HepG2 (cell line): Measurements from ENCODE around the gene NUB1. TPM values are rescaled to one million over a fixed set of nuclear protein-coding genes. Genes with fewer than 3 reads are reported as not detected.

Experiments
- ATAC-seq: fragments of 200-7000 bp; cut with Tn5 transposase; 3 replicates; pipeline ENCODE4 v1.9.1; 2020; ENCODE audit warnings: mild to moderate bottlenecking, moderate library complexity
- BruUV-seq: library from RNA; stranded (reverse); fragments of 400-500 nt; replicated peaks from 2 replicates; lab custom pipeline; 2021; lab: Mats Ljungman, UMichigan
- CTCF ChIA-PET: fragments of 300-600 bp; formaldehyde crosslinking; extraction: SDS; loops from one replicate; lab custom pipeline; 2021; ENCODE audit warnings: low total read pairs, inconsistent platforms, low intra/inter-chr PET ratio; lab: Yijun Ruan, JAX
- POLR2A ChIA-PET: fragments of 350-600 bp; sonication (Branson Sonifier 250); formaldehyde crosslinking; loops from one replicate; lab custom pipeline; 2020; ENCODE audit warnings: antibody characterized with exemption, inconsistent platforms; lab: Yijun Ruan, JAX
- DNase-seq: peaks from one replicate; pipeline ENCODE4 v3.0.0-alpha.2; 2015; ENCODE audit warnings: low spot score
- FAIRE-seq: peaks from 3 replicates; lab custom pipeline; 2011; peaks lifted over from hg19 to GRCh38; lab: Jason Lieb, UNC
- H2AFZ ChIP-seq: one replicate; pipeline ENCODE4 v1.6.1; 2011; ENCODE audit warnings: low read length, inconsistent platforms
- H3K27ac ChIP-seq: fragments of 300-600 bp; 3 replicates; pipeline ENCODE4 v1.8.0; 2011; ENCODE audit warnings: mixed run types, mild to moderate bottlenecking, mixed read lengths, low read length, inconsistent platforms; ENCODE audit not compliant: insufficient read depth; ENCODE audit errors: extremely low read length
- H3K27me3 ChIP-seq, 2 experiments: fragments of 200-600 bp in 1 of 2; 2 replicates in 1 of 2; 3 replicates in 1 of 2; pipeline versions ENCODE4 v1.6.0 to v1.8.0; 2011; ENCODE audit warnings: low read length in 2 of 2, mild to moderate bottlenecking in 2 of 2, moderate library complexity in 2 of 2, inconsistent platforms in 1 of 2; ENCODE audit not compliant: insufficient read depth in 2 of 2, control insufficient read depth in 1 of 2
- H3K36me3 ChIP-seq, 2 experiments: fragments of 200-600 bp in 1 of 2; replicated peaks in 1 of 2; 2 replicates in 1 of 2; 3 replicates in 1 of 2; pipeline versions ENCODE4 v1.5.1 to v1.8.0; 2011; ENCODE audit warnings: low read length in 2 of 2, inconsistent platforms in 1 of 2; ENCODE audit not compliant: insufficient read depth in 2 of 2, control insufficient read depth in 1 of 2
- H3K4me1 ChIP-seq: 2 replicates; pipeline ENCODE4 v1.5.1; 2012; ENCODE audit warnings: low read length, inconsistent platforms; ENCODE audit not compliant: insufficient read depth
- H3K4me2 ChIP-seq: 2 replicates; pipeline ENCODE4 v1.6.0; 2011; ENCODE audit warnings: low read depth, low read length, inconsistent platforms
- H3K4me3 ChIP-seq, 3 experiments: fragments of 200-600 bp in 1 of 3; sonication (generic), shearing (Covaris generic) in 1 of 3; replicated peaks in 1 of 3; 2 replicates each; pipeline ENCODE4 v1.5.1; 2011 to 2016; ENCODE audit warnings: low read length in 3 of 3, inconsistent platforms in 2 of 3, low read depth in 2 of 3, mild to moderate bottlenecking in 2 of 3, control low read depth in 1 of 3, mixed read lengths in 1 of 3; ENCODE audit not compliant: insufficient read depth in 1 of 3
- H3K79me2 ChIP-seq: one replicate; pipeline ENCODE4 v1.6.1; 2011; ENCODE audit warnings: low read length, inconsistent platforms; ENCODE audit not compliant: insufficient read depth
- H3K9ac ChIP-seq: 2 replicates; pipeline ENCODE4 v1.6.0; 2011; ENCODE audit warnings: mild to moderate bottlenecking, low read depth, low read length, inconsistent platforms; ENCODE audit not compliant: insufficient read depth
- H3K9me3 ChIP-seq: 2 replicates; pipeline ENCODE4 v1.5.1; 2012; ENCODE audit warnings: mild to moderate bottlenecking, low read length
- H4K20me1 ChIP-seq: 2 replicates; pipeline ENCODE4 v1.6.0; 2011; ENCODE audit warnings: inconsistent platforms, mild to moderate bottlenecking, low read length, moderate library complexity; ENCODE audit not compliant: insufficient read depth
- CTCF ChIP-seq: sonication (generic); formaldehyde crosslinking; IDR thresholded peaks from 2 replicates; pipeline ENCODE4 v1.5.0; 2020; ENCODE audit warnings: mild to moderate bottlenecking, missing genetic modification reagents, moderate library complexity
- HNRNPL ChIP-seq: fragments of 200-400 bp; formaldehyde crosslinking; IDR thresholded peaks from 2 replicates; pipeline ENCODE4 v1.6.1; 2017; ENCODE audit warnings: mild to moderate bottlenecking, low read depth, low read length
- HOXA7 ChIP-seq: sonication (generic); formaldehyde crosslinking; IDR thresholded peaks from 2 replicates; pipeline ENCODE4 v1.8.1; 2022; ENCODE audit warnings: mild to moderate bottlenecking, missing genetic modification reagents, moderate library complexity
- PBX3 ChIP-seq: sonication (generic); formaldehyde crosslinking; IDR thresholded peaks from 2 replicates; pipeline ENCODE4 v1.8.1; 2023; ENCODE audit warnings: missing genetic modification reagents, inconsistent platforms, borderline replicate concordance
- TSC22D2 ChIP-seq: sonication (generic); formaldehyde crosslinking; IDR thresholded peaks from 2 replicates; pipeline ENCODE4 v1.5.1; 2020; ENCODE audit warnings: missing genetic modification reagents, mild to moderate bottlenecking, borderline replicate concordance
- ZBTB42 ChIP-seq: sonication (generic); formaldehyde crosslinking; IDR thresholded peaks from 2 replicates; pipeline ENCODE4 v1.5.0; 2020; ENCODE audit warnings: mild to moderate bottlenecking, missing genetic modification reagents
- ZNF512B ChIP-seq: sonication (generic); formaldehyde crosslinking; IDR thresholded peaks from 2 replicates; pipeline ENCODE4 v1.5.1; 2020; ENCODE audit warnings: missing genetic modification reagents, mild to moderate bottlenecking, borderline replicate concordance
- ZNF547 ChIP-seq: sonication (generic); formaldehyde crosslinking; IDR thresholded peaks from 2 replicates; pipeline ENCODE4 v1.5.1; 2020; ENCODE audit warnings: mild to moderate bottlenecking, missing genetic modification reagents
- ZNF644 ChIP-seq: IDR thresholded peaks from 2 replicates; pipeline ENCODE4 v1.6.1; 2016; ENCODE audit warnings: low read depth
- ZNF737 ChIP-seq: sonication (generic); formaldehyde crosslinking; IDR thresholded peaks from 2 replicates; pipeline ENCODE4 v1.5.0; 2020; ENCODE audit warnings: missing genetic modification reagents, mild to moderate bottlenecking, borderline replicate concordance
- ZNF883 ChIP-seq: sonication (generic); formaldehyde crosslinking; IDR thresholded peaks from 2 replicates; pipeline ENCODE4 v1.5.1; 2020; ENCODE audit warnings: mild to moderate bottlenecking, missing genetic modification reagents; ENCODE audit errors: not compliant biosample characterization
- WGBS: methylation state at CpG from one replicate; pipeline ENCODE4 v1.1.6; 2017; ENCODE audit warnings: low lambda C conversion rate; 5-methylcytosine and 5-hydroxymethylcytosine counted together
- in situ Hi-C: cut with HindIII; loops from 2 replicates; pipeline ENCODE4 v1.10.0; 2017; ENCODE audit warnings: low pct_unique_long_range_greater_than_20kb; ENCODE audit not compliant: extremely low pct_ligation_motif_present
- intact Hi-C: fragments of 100-400 bp; cut with micrococcal nuclease; formaldehyde crosslinking; loops from one replicate; pipeline ENCODE4 v1.10.0; 2022; ENCODE audit not compliant: unreplicated experiment
- polyA plus RNA-seq, 8 experiments: library from polyadenylated mRNA; depleted of rRNA in 3 of 8; stranded (reverse) in 7 of 8; unstranded in 1 of 8; fragments of >200 nt; fragmentation: Illumina TruSeq in 4 of 8; extraction: Trizol in 4 of 8; gene quantifications; 2 replicates each; pipeline versions ENCODE4 v1.2.1 to v1.2.3, GENCODE V29; 2011 to 2016; ENCODE audit warnings: low read depth in 4 of 8, missing spikeins in 1 of 8, mixed read lengths in 1 of 8; ENCODE audit not compliant: insufficient read depth in 1 of 8
- total RNA-seq, 5 experiments: library from RNA; depleted of rRNA; stranded (reverse); fragments of >200 nt; fragmentation: Illumina TruSeq; extraction: Trizol; gene quantifications; 2 replicates each; pipeline ENCODE4 v1.2.3, GENCODE V29; 2016; ENCODE audit warnings: low read depth in 1 of 5

NUB1 gene
- total and polyA plus RNA-seq, 2 of the 13 experiments (the other 11 are each of a cell fraction or from before 2014, with no cell fraction given), result 27.1 to 37.0 TPM

GRCh38 chr7:151384776-151385625 is 43.4 kb downstream of the NUB1 start (continued):
- TF ChIP-seq ZNF644 (no peak), ZNF883 (CRISPR knock-in tag) (no peak), HNRNPL (no peak), CTCF (no peak), ZBTB42 (CRISPR knock-in tag) (no peak), ZNF737 (CRISPR knock-in tag) (no peak), TSC22D2 (CRISPR knock-in tag) (no peak)

- Histone ChIP-seq H3K27me3 (peaks cover 23 to 88% of the 10 kb centered on the region in 2 experiments), H3K4me3 (no peak overlapping the region), H4K20me1 (no peaks in the 10 kb centered on the region; the same call in 1 of the 2 replicates), H3K9ac (no peak overlapping the region), H3K9me3 (no peaks in the 10 kb centered on the region), H3K79me2 (no peaks in the 10 kb centered on the region)
- ATAC-seq, result no peak
- BruUV-seq, result no TSS peak
- ChIA-PET CTCF (no interaction called here), POLR2A (no interaction called here)
- WGBS, result 39% methylated on average over 12 of the region's 26 CpGs
- TF ChIP-seq ZNF512B (no peak), PBX3 (CRISPR knock-in tag) (no peak), ZNF547 (no peak), HOXA7 (CRISPR knock-in tag) (no peak)
- TF ChIP-seq, all 625 proteins: peak for 0
- in situ Hi-C loops, result no loop called here
- intact Hi-C loops, result no loop called here
- no peak overlapping the region for H2AFZ ChIP-seq
- no peak overlapping the region for H3K4me2 ChIP-seq
- no peaks in the 10 kb centered on the region for H3K4me1 ChIP-seq
- FAIRE-seq (no peak), DNase-seq (no peak)
- no peak overlapping the region for H3K27ac ChIP-seq
- no peaks in the 10 kb centered on the region for H3K36me3 ChIP-seq
Measured at GRCh38 chr7:151385626-151386300, 44.2 kb downstream of the NUB1 start.
